NCI-H1105 (cell line): Measurements from ENCODE around the gene MYOZ3.

Source experiments
- DNase-seq: peaks from one replicate; lab custom pipeline; 2025; lab: John Stamatoyannopoulos, UW

MYOZ3 gene

GRCh38 chr5:150659360-150660107 lies 1.5 kb upstream of the MYOZ3 start:
- DNase-seq: no peak

- no peak for DNase-seq
Observed at GRCh38 chr5:150660108-150660831, 781 bp upstream of the MYOZ3 start.

- no peak for DNase-seq
Observed at GRCh38 chr5:150661821-150662596, 958 bp downstream of the MYOZ3 start.

- DNase-seq: no peak
Observed at GRCh38 chr5:150662731-150663516, 1.9 kb downstream of the MYOZ3 start.

GRCh38 chr5:150663936-150664335 lies 2.9 kb downstream of the MYOZ3 start:
- DNase-seq: no peak

- no peak for DNase-seq
Observed at GRCh38 chr5:150665044-150665443, 4.0 kb downstream of the MYOZ3 start.

GRCh38 chr5:150670275-150670947 lies 9.4 kb downstream of the MYOZ3 start:
- no peak for DNase-seq

- DNase-seq: no peak
Observed at GRCh38 chr5:150670948-150671310, 9.9 kb downstream of the MYOZ3 start.

- DNase-seq: no peak
Observed at GRCh38 chr5:150671509-150672236, 10.6 kb downstream of the MYOZ3 start.

GRCh38 chr5:150672237-150672883 lies 11.3 kb downstream of the MYOZ3 start:
- no peak for DNase-seq

- no peak for DNase-seq
Observed at GRCh38 chr5:150672884-150673275, 11.8 kb downstream of the MYOZ3 start.

GRCh38 chr5:150674341-150674821 lies 13.3 kb downstream of the MYOZ3 start:
- DNase-seq: no peak

- DNase-seq: no peak
Observed at GRCh38 chr5:150675069-150675468, 14.0 kb downstream of the MYOZ3 start.

- no peak for DNase-seq
Observed at GRCh38 chr5:150676578-150676977, 15.5 kb downstream of the MYOZ3 start.

- DNase-seq: no peak
Observed at GRCh38 chr5:150689120-150689519, 28.1 kb downstream of the MYOZ3 start.

GRCh38 chr5:150690760-150691159 lies 29.7 kb downstream of the MYOZ3 start:
- DNase-seq: no peak

- no peak for DNase-seq
Observed at GRCh38 chr5:150692276-150692675, 31.2 kb downstream of the MYOZ3 start.

- no peak for DNase-seq
Observed at GRCh38 chr5:150694612-150695011, 33.6 kb downstream of the MYOZ3 start.

- DNase-seq: no peak
Observed at GRCh38 chr5:150700246-150700593, 39.2 kb downstream of the MYOZ3 start.
